Prostate gland (tissue), 2 donors: ENCODE data around the gene DAZAP1.

Experiments
- POLR2A ChIP-seq: fragments of 450-650 bp; IDR thresholded peaks from one replicate; pipeline ENCODE4 v1.6.1; 2016; ENCODE audit warnings: antibody characterized with exemption, mild to moderate bottlenecking
- TF ChIP-seq, protein P1 (sequence below), 4 experiments: fragments of 200-600 bp in 2 of 4; fragments of 450-650 bp in 2 of 4; sonication (generic) in 2 of 4; IDR thresholded peaks; 1 replicate in 3 of 4; 2 replicates in 1 of 4; pipeline ENCODE4 v1.5.1; 2016 to 2019; ENCODE audit warnings: antibody characterized with exemption in 4 of 4, mild to moderate bottlenecking in 2 of 4, moderate library complexity in 2 of 4

DNA sequence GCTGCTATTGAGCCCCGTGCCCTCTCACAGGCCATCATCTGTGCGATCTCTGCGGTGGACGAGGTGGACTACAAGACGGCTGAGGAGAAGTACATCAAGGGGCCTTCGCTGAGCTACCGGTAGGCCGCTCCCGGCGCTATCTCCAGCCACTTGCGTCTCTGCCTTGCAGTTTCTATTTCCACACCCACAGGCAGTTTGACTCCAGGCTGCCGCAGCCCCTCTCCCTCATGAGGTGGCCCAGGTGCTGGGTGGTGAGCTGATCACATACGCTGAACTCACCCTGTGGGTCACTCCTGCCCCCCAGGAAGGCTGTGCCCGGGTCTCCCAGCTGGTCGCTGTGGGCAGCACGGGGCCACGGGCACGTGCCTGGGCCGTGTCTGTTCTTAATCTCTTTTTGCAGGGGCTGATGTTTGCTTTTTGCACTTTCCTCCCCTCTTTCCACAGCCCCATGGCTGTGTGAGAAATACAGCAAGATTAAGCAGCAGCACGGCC is 34.3 kb upstream of the DAZAP1 start:
- TF ChIP-seq, protein P1, sequence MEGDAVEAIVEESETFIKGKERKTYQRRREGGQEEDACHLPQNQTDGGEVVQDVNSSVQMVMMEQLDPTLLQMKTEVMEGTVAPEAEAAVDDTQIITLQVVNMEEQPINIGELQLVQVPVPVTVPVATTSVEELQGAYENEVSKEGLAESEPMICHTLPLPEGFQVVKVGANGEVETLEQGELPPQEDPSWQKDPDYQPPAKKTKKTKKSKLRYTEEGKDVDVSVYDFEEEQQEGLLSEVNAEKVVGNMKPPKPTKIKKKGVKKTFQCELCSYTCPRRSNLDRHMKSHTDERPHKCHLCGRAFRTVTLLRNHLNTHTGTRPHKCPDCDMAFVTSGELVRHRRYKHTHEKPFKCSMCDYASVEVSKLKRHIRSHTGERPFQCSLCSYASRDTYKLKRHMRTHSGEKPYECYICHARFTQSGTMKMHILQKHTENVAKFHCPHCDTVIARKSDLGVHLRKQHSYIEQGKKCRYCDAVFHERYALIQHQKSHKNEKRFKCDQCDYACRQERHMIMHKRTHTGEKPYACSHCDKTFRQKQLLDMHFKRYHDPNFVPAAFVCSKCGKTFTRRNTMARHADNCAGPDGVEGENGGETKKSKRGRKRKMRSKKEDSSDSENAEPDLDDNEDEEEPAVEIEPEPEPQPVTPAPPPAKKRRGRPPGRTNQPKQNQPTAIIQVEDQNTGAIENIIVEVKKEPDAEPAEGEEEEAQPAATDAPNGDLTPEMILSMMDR (IDR thresholded peaks at IDR 0.05) = no peak
- TF ChIP-seq POLR2A = no peak
